Measurements from ENCODE around the gene MAPK8IP1.
"Not testable (repeated sequence)": the region's sequence is repeated elsewhere in the genome, so short reads cannot be mapped to it uniquely, and the experiment has no call there.

DNA sequence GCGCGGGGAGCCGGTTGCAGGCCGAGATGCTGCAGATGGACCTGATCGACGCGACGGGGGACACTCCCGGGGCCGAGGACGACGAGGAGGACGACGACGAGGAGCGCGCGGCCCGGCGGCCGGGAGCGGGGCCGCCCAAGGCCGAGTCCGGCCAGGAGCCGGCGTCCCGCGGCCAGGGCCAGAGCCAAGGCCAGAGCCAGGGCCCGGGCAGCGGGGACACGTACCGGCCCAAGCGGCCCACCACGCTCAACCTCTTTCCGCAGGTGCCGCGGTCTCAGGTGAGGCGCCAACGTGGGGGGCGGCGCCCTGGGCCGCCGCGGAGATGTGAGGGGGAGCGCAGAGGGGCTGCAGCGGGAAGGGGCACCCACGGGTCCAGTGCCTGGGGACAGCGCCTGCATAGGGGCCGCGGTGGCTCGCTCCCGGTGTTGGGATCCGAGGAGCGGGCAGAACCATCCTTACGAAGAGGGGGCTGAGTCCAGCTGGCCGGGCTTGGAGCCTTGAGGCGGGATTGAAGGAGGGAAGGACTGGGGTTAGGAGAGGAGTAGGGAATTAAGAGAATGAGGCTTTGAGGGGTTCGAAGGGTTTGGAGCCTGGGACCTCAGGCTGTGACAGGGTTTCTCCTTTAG is 14.8 kb downstream of the MAPK8IP1 start:
- TF ChIP-seq POLR2A (IDR thresholded peaks at IDR 0.05) = not testable (repeated sequence)
- TF ChIP-seq, protein P1, sequence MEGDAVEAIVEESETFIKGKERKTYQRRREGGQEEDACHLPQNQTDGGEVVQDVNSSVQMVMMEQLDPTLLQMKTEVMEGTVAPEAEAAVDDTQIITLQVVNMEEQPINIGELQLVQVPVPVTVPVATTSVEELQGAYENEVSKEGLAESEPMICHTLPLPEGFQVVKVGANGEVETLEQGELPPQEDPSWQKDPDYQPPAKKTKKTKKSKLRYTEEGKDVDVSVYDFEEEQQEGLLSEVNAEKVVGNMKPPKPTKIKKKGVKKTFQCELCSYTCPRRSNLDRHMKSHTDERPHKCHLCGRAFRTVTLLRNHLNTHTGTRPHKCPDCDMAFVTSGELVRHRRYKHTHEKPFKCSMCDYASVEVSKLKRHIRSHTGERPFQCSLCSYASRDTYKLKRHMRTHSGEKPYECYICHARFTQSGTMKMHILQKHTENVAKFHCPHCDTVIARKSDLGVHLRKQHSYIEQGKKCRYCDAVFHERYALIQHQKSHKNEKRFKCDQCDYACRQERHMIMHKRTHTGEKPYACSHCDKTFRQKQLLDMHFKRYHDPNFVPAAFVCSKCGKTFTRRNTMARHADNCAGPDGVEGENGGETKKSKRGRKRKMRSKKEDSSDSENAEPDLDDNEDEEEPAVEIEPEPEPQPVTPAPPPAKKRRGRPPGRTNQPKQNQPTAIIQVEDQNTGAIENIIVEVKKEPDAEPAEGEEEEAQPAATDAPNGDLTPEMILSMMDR (IDR thresholded peaks at IDR 0.05) = not testable (repeated sequence)
- TF ChIP-seq POLR2AphosphoS5 (IDR thresholded peaks at IDR 0.05) = peak in 2 of 4 donors; percentile 47 to 55

Data from sigmoid colon (tissue), 4 donors.